ENCODE results near the gene RBBP5.

- TF ChIP-seq, protein P1, sequence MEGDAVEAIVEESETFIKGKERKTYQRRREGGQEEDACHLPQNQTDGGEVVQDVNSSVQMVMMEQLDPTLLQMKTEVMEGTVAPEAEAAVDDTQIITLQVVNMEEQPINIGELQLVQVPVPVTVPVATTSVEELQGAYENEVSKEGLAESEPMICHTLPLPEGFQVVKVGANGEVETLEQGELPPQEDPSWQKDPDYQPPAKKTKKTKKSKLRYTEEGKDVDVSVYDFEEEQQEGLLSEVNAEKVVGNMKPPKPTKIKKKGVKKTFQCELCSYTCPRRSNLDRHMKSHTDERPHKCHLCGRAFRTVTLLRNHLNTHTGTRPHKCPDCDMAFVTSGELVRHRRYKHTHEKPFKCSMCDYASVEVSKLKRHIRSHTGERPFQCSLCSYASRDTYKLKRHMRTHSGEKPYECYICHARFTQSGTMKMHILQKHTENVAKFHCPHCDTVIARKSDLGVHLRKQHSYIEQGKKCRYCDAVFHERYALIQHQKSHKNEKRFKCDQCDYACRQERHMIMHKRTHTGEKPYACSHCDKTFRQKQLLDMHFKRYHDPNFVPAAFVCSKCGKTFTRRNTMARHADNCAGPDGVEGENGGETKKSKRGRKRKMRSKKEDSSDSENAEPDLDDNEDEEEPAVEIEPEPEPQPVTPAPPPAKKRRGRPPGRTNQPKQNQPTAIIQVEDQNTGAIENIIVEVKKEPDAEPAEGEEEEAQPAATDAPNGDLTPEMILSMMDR (IDR thresholded peaks at IDR 0.05) = no peak
- TF ChIP-seq POLR2A (IDR thresholded peaks at IDR 0.05) = no peak
Measured at GRCh38 chr1:205071028-205071409, 50.8 kb downstream of the RBBP5 start.
